GM12864 (cell line): ENCODE results near the gene NUDT3.

Experiments used
- DNase-seq: peaks from one replicate; pipeline ENCODE4 v3.0.0-alpha.2; 2011; ENCODE audit warnings: low read depth
- H3K4me3 ChIP-seq: 2 replicates; pipeline ENCODE4 v1.5.1; 2011; ENCODE audit warnings: mild to moderate bottlenecking, low read depth, low read length, control low read depth
- TF ChIP-seq, protein P1 (sequence below): IDR thresholded peaks from 2 replicates; pipeline ENCODE4 v1.5.1; 2011; ENCODE audit warnings: low read depth, mild to moderate bottlenecking, moderate library complexity, low read length, control low read depth, inconsistent platforms; ENCODE audit errors: missing control alignments

The NUDT3 gene

DNA sequence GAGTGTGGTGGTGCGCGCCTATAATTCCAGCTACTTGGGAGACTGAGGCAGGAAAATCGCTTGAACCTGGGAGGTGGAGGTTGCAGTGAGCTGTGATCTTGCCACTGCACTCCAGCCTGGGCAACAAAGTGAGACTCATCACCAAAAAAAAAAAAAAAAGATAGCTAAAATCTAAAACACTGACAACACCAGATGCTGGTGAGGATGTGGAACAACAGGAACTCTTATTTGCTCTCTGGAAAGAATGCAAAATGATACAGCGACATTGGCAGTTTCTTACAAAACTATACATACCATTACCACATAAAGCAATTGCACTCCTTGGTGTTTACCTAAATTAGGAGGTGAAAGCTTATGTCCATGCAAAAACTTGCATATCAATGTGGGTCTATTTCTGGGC, 80.2 kb downstream of the NUDT3 start:
- TF ChIP-seq, protein P1, sequence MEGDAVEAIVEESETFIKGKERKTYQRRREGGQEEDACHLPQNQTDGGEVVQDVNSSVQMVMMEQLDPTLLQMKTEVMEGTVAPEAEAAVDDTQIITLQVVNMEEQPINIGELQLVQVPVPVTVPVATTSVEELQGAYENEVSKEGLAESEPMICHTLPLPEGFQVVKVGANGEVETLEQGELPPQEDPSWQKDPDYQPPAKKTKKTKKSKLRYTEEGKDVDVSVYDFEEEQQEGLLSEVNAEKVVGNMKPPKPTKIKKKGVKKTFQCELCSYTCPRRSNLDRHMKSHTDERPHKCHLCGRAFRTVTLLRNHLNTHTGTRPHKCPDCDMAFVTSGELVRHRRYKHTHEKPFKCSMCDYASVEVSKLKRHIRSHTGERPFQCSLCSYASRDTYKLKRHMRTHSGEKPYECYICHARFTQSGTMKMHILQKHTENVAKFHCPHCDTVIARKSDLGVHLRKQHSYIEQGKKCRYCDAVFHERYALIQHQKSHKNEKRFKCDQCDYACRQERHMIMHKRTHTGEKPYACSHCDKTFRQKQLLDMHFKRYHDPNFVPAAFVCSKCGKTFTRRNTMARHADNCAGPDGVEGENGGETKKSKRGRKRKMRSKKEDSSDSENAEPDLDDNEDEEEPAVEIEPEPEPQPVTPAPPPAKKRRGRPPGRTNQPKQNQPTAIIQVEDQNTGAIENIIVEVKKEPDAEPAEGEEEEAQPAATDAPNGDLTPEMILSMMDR = no peak
- no peak overlapping the region for H3K4me3 ChIP-seq
- DNase-seq = no peak

DNA sequence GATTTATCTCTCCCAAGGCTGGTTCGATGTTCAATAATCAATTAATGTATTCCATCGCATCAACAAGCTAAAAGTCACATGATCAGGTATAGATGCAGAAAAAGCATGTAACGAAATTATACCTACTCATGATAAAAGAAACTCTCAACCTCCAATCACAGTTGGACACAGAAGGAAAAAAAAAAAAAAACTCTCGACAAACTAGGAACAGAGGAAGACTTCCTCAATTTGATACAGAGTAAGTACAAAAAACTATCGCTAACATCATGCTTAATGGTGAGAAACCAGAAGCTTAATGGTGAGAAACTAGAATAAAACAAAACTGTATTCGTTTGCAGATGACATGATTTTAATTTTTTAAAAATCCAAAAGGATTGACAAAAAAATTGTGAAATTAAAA, 81.7 kb downstream of the NUDT3 start:
- no peak for DNase-seq
- TF ChIP-seq, protein P1 = no peak
- no peak overlapping the region for H3K4me3 ChIP-seq

DNA sequence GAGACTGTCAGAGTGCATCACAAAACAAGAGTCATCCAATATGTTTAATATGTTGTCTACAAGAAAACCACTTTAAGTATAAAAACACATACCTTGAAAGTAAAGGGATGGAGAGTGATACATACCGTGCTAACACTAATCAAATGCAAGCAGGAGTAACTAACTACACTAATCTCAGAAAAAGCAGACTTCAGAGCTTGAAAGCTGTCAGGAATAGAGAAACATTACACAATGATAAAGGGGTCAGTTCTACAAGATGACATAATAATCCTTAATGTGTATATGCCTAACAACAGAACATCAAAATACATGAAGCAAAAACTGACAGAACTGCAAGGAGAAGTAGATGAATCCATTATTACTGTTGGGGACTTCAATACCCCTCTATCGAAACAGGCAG, 84.0 kb downstream of the NUDT3 start:
- H3K4me3 ChIP-seq = no peak overlapping the region
- DNase-seq = no peak
- TF ChIP-seq, protein P1 = no peak

DNA sequence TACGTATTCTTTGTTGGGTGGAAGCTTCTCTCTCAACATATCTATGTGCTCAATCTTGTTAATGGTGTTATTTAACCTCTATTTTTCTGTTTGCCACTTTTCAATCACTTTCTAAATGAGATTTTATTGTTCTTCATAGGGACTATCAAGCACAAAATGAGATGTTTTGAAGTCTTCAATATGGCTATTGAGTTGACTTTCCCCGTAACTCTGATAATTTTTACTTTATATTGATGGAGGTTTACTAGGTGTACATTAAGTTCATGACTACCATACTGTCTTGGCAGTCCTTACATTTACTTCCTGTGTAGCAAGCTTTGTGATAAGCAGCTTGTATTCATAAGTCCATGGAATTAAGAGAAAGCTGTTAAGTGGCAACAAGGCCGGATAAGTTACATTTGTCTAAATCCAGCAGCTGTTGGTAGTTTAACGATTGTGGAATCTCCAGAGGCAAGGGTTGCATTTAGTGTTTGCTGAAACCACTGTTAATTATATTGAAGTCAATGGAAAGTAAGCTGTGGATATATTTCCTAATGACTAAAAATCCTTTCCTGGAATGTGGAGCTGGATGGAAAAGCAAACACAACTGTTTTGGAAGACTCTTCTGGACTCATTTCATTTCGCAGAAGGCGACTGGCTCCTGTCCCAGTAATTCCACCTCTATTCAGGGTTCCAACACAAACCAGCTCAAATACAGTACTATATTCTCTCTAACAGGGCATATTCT, 86.3 kb downstream of the NUDT3 start:
- no peak for DNase-seq
- H3K4me3 ChIP-seq = no peak overlapping the region
- TF ChIP-seq, protein P1 = no peak

DNA sequence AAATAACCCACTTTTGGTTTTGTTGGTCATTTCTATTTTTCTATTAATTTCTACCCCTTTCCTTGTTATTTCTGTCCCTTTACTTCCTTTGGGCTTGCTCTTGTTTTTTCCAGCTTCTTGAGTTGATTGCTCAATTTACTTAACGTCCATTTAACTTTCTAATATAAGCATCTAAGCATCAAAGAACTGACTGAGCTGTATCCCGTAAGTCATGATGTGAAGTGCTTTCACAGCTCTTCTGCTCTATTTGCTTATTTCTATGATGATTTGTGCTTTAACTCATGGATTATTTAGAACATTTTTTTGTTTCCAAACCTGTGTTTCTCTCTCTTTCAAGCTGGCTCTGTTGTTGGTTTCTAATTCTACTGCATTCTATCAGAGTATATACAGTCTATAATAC, 87.0 kb downstream of the NUDT3 start:
- no peak overlapping the region for H3K4me3 ChIP-seq
- no peak for DNase-seq
- TF ChIP-seq, protein P1 = no peak

DNA sequence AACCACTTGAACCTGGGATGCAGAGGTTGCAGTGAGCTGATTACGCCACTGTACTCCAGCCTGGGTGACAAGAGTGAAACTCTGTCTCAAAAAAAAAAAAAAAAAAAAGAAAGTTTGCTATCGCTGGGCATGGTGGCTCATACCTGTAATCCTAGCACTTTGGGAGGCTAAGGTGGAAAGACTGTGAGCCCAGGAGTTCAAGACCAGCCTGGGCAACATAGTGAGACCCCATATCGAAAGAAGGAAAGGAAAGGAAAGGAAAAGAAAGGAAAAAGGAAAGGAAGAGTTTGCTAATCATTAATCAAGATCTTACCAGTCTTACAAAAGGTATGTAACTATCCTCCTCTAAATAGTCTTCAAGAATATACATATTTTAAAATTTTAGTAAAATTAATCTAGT, 88.3 kb downstream of the NUDT3 start:
- TF ChIP-seq, protein P1 = no peak
- DNase-seq = no peak
- H3K4me3 ChIP-seq = no peak overlapping the region

DNA sequence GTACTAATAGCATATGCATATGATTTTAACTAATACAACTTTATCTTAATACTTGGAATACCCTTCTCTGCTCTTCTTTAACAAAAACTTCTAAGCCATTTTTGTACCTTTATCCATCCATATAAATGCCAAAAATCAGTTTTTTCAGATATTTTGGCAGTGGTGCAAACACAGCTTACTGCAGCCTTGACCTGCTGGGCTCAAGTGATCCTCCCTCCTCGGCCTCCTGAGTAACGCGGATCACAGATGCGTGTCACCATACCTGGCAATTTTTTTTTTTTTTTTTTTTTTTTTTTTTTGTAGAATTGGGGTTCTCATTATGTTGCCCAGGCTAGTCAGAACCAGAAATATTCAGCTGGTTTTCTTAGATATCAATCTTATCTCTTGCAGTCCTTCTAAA, 89.5 kb downstream of the NUDT3 start:
- no peak for DNase-seq
- no peak overlapping the region for H3K4me3 ChIP-seq
- TF ChIP-seq, protein P1 = no peak
